SK-N-SH treated with all-trans-retinoic acid at 6 μM for 48 hours (cell line): Measurements from ENCODE around the gene FARS2.

ENCODE experiments used
- ATAC-seq: fragments of 200-7000 bp; cut with Tn5 transposase; 3 replicates; pipeline ENCODE4 v1.9.1; 2020; ENCODE audit warnings: mild to moderate bottlenecking, moderate library complexity
- ARNTL ChIP-seq: fragments of 450-650 bp; formaldehyde crosslinking; IDR thresholded peaks from 2 replicates; pipeline ENCODE4 v1.5.0; 2020; ENCODE audit warnings: low read depth, mild to moderate bottlenecking, moderate library complexity, borderline replicate concordance
- BACH2 ChIP-seq: fragments of 250-450 bp; sonication (Bioruptor Pico); IDR thresholded peaks from 2 replicates; pipeline ENCODE4 v1.9.0; 2021; ENCODE audit warnings: mild to moderate bottlenecking, borderline replicate concordance
- CSDC2 ChIP-seq: fragments of 250-450 bp; sonication (Bioruptor Pico); IDR thresholded peaks from 2 replicates; pipeline ENCODE4 v1.5.0; 2020; ENCODE audit warnings: mild to moderate bottlenecking, moderate library complexity
- GLIS3 ChIP-seq: fragments of 250-450 bp; sonication (Bioruptor Pico); IDR thresholded peaks from 2 replicates; pipeline ENCODE4 v1.5.0; 2020; ENCODE audit warnings: mild to moderate bottlenecking, moderate library complexity
- ISL1 ChIP-seq: fragments of 250-450 bp; sonication (Bioruptor Pico); IDR thresholded peaks from 2 replicates; pipeline ENCODE4 v2.1.2; 2022; ENCODE audit warnings: mild to moderate bottlenecking, moderate library complexity
- PATZ1 ChIP-seq: fragments of 250-450 bp; sonication (Bioruptor Pico); IDR thresholded peaks from 2 replicates; pipeline ENCODE4 v1.8.0; 2020; ENCODE audit warnings: mild to moderate bottlenecking, moderate library complexity, borderline replicate concordance
- PPARA ChIP-seq: fragments of 250-450 bp; sonication (Bioruptor Pico); IDR thresholded peaks from 2 replicates; pipeline ENCODE4 v1.5.0; 2020; ENCODE audit warnings: mild to moderate bottlenecking, borderline replicate concordance
- RARB ChIP-seq: fragments of 250-450 bp; sonication (Bioruptor Pico); IDR thresholded peaks from 2 replicates; pipeline ENCODE4 v1.8.0; 2021; ENCODE audit warnings: mild to moderate bottlenecking, moderate library complexity
- SNAI2 ChIP-seq: fragments of 250-450 bp; sonication (Bioruptor Pico); IDR thresholded peaks from 2 replicates; pipeline ENCODE4 v1.5.0; 2020; ENCODE audit warnings: mild to moderate bottlenecking, moderate library complexity
- TCF4 ChIP-seq: fragments of 250-450 bp; sonication (Bioruptor Pico); IDR thresholded peaks from 2 replicates; pipeline ENCODE4 v1.8.0; 2021; ENCODE audit warnings: mild to moderate bottlenecking, moderate library complexity, borderline replicate concordance
- TOX ChIP-seq: fragments of 250-450 bp; sonication (Bioruptor Pico); IDR thresholded peaks from 2 replicates; pipeline ENCODE4 v1.8.0; 2021; ENCODE audit warnings: mild to moderate bottlenecking, moderate library complexity, borderline replicate concordance
- ZC3H10 ChIP-seq: fragments of 250-450 bp; sonication (Bioruptor Pico); IDR thresholded peaks from 2 replicates; pipeline ENCODE4 v1.5.1; 2021; ENCODE audit warnings: mild to moderate bottlenecking, moderate library complexity
- ZFP3 ChIP-seq: fragments of 250-450 bp; sonication (Bioruptor Pico); IDR thresholded peaks from 2 replicates; pipeline ENCODE4 v1.5.0; 2020; ENCODE audit warnings: mild to moderate bottlenecking, moderate library complexity
- ZFP30 ChIP-seq: fragments of 450-650 bp; formaldehyde crosslinking; IDR thresholded peaks from 2 replicates; pipeline ENCODE4 v1.5.0; 2022; ENCODE audit warnings: mild to moderate bottlenecking, moderate library complexity
- ZNF565 ChIP-seq: fragments of 450-650 bp; formaldehyde crosslinking; conservative IDR thresholded peaks from 2 replicates; pipeline ENCODE4 v1.5.0; 2020; ENCODE audit warnings: low read depth, mild to moderate bottlenecking, moderate library complexity
- TF ChIP-seq, protein P1 (sequence below): fragments of 250-450 bp; sonication (Bioruptor Pico); IDR thresholded peaks from 2 replicates; pipeline ENCODE4 v1.5.1; 2021; ENCODE audit warnings: mild to moderate bottlenecking, moderate library complexity
- TF ChIP-seq, protein P2 (sequence below): fragments of 250-450 bp; sonication (Bioruptor Pico); IDR thresholded peaks from 2 replicates; pipeline ENCODE4 v1.8.0; 2021; ENCODE audit warnings: low read depth, mild to moderate bottlenecking, moderate library complexity, borderline replicate concordance
- TF ChIP-seq, protein P3 (sequence below): fragments of 250-450 bp; sonication (Bioruptor Pico); IDR thresholded peaks from 2 replicates; pipeline ENCODE4 v1.5.0; 2020; ENCODE audit warnings: mild to moderate bottlenecking, moderate library complexity

Gene FARS2

DNA sequence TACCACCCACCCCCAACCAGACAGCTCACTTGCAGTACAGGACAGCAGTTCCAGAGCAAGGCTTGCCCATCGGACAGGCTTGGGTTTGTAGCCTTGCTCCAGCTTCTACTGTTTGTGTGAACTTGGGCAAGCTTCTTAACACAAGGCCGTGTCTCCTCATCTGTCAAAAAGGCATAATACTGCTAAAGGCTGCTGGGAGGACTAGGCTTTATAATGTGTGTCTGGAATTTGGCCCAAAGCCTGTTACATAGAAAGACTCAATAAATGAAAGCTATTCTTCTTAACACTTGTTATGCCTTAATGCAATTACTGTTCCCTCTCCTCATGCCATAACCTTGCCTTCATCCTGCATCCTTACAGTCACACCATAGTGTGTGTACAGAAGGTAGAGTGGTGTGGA is 44.0 kb upstream of the FARS2 start:
- no peak for ATAC-seq
- TF ChIP-seq, protein P1, sequence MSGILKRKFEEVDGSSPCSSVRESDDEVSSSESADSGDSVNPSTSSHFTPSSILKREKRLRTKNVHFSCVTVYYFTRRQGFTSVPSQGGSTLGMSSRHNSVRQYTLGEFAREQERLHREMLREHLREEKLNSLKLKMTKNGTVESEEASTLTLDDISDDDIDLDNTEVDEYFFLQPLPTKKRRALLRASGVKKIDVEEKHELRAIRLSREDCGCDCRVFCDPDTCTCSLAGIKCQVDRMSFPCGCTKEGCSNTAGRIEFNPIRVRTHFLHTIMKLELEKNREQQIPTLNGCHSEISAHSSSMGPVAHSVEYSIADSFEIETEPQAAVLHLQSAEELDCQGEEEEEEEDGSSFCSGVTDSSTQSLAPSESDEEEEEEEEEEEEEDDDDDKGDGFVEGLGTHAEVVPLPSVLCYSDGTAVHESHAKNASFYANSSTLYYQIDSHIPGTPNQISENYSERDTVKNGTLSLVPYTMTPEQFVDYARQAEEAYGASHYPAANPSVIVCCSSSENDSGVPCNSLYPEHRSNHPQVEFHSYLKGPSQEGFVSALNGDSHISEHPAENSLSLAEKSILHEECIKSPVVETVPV, result no peak
- no peak for TF ChIP-seq ZFP30 (CRISPR knock-in tag)
- TF ChIP-seq, protein P2, sequence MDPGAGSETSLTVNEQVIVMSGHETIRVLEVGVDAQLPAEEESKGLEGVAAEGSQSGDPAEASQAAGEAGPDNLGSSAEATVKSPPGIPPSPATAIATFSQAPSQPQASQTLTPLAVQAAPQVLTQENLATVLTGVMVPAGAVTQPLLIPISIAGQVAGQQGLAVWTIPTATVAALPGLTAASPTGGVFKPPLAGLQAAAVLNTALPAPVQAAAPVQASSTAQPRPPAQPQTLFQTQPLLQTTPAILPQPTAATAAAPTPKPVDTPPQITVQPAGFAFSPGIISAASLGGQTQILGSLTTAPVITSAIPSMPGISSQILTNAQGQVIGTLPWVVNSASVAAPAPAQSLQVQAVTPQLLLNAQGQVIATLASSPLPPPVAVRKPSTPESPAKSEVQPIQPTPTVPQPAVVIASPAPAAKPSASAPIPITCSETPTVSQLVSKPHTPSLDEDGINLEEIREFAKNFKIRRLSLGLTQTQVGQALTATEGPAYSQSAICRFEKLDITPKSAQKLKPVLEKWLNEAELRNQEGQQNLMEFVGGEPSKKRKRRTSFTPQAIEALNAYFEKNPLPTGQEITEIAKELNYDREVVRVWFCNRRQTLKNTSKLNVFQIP (CRISPR knock-in tag), result no peak
- TF ChIP-seq ZC3H10 (CRISPR knock-in tag), result no peak
- TF ChIP-seq BACH2 (CRISPR knock-in tag), result no peak
- TF ChIP-seq TOX, result no peak
- TF ChIP-seq SNAI2 (CRISPR knock-in tag), result no peak
- TF ChIP-seq ZNF565 (CRISPR knock-in tag), result no peak
- TF ChIP-seq, protein P3, sequence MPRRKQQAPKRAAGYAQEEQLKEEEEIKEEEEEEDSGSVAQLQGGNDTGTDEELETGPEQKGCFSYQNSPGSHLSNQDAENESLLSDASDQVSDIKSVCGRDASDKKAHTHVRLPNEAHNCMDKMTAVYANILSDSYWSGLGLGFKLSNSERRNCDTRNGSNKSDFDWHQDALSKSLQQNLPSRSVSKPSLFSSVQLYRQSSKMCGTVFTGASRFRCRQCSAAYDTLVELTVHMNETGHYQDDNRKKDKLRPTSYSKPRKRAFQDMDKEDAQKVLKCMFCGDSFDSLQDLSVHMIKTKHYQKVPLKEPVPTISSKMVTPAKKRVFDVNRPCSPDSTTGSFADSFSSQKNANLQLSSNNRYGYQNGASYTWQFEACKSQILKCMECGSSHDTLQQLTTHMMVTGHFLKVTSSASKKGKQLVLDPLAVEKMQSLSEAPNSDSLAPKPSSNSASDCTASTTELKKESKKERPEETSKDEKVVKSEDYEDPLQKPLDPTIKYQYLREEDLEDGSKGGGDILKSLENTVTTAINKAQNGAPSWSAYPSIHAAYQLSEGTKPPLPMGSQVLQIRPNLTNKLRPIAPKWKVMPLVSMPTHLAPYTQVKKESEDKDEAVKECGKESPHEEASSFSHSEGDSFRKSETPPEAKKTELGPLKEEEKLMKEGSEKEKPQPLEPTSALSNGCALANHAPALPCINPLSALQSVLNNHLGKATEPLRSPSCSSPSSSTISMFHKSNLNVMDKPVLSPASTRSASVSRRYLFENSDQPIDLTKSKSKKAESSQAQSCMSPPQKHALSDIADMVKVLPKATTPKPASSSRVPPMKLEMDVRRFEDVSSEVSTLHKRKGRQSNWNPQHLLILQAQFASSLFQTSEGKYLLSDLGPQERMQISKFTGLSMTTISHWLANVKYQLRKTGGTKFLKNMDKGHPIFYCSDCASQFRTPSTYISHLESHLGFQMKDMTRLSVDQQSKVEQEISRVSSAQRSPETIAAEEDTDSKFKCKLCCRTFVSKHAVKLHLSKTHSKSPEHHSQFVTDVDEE (CRISPR knock-in tag), result no peak
- no peak for TF ChIP-seq TCF4 (CRISPR knock-in tag)

DNA sequence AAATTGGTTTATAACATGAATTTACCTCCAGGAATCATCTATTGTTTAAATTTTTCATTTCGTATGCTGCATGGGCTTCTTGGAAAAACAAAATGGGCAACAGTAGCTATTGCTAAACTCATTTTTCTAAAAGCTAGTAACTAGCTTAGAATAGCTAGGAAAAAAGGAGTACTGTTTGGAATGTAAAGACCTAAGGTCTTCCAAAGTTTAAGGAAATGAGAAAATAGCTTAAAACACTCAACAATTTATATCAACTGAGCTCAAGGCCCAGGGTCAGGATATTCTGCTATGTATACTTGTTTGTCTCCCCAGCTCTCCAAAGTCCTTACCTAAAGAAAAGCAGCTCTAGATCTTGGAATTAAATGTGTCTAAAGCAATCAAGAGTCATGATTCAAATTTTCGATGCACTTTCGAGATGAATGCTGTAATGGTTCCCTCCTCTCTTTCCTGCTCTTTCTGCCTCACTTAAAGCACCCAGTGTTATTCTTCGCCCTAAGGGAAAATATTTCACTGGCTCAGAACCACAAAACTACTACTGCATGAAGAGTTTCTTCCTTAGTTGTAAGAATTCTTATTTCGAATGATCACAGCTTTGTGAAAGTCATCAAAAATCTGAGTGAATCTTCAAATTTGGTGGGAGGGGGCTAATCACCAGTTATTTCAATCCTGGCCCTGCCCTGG is 42.2 kb upstream of the FARS2 start:
- TF ChIP-seq, protein P1, result no peak
- TF ChIP-seq RARB (CRISPR knock-in tag) (no peak), ZNF565 (CRISPR knock-in tag) (no peak), ISL1 (CRISPR knock-in tag) (no peak), GLIS3 (CRISPR knock-in tag) (no peak), TCF4 (CRISPR knock-in tag) (no peak), PATZ1 (CRISPR knock-in tag) (no peak), CSDC2 (CRISPR knock-in tag) (no peak), BACH2 (CRISPR knock-in tag) (no peak), ZFP3 (CRISPR knock-in tag) (no peak)
- TF ChIP-seq, protein P2 (CRISPR knock-in tag), result no peak
- ATAC-seq, result no peak

DNA sequence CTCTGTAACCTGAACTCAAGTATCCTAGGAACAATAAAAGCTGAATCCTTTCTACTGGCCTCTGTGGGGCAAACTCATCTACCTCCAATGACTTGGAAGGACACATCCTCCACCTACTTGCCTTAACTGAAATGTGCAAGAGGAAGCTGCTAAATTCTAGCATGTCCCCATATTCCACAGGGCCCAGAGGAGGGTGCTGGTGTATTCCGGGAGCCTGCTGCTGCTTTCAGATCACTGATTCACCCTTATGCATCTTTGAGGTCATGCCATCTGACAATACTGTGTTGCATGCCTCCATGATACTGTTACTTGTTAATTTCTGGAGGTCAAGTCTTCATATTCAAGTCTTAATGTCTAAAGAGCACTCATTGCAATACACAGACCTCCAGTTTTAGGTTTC is 40.9 kb upstream of the FARS2 start:
- ATAC-seq, result no peak
- TF ChIP-seq ARNTL, result no peak
- TF ChIP-seq PPARA (CRISPR knock-in tag), result no peak
- TF ChIP-seq GLIS3 (CRISPR knock-in tag), result no peak
- TF ChIP-seq TCF4 (CRISPR knock-in tag), result no peak
- no peak for TF ChIP-seq SNAI2 (CRISPR knock-in tag)
